CD4-positive, alpha-beta T cell (primary cell): ENCODE measurements around the gene MINDY3. TPM values are rescaled to one million over a fixed set of nuclear protein-coding genes. Genes with fewer than 3 reads are reported as not detected.
A peak's percentile ranks its signal among the peaks of the same experiment; 100 is the strongest.

ENCODE experiments used
- ATAC-seq: fragments of 200-7000 bp; cut with Tn5 transposase; one replicate; pipeline ENCODE4 v1.10.0; 2022; ENCODE audit warnings: mild to moderate bottlenecking; ENCODE audit not compliant: poor library complexity
- CTCF ChIA-PET: fragments of 350-600 bp; sonication (Branson Sonifier 250); formaldehyde crosslinking; loops from one replicate; lab custom pipeline; 2021; ENCODE audit warnings: antibody characterized with exemption, inconsistent platforms; lab: Charles Lee
- POLR2A ChIA-PET: fragments of 350-600 bp; sonication (Branson Sonifier 250); formaldehyde crosslinking; loops from one replicate; lab custom pipeline; 2021; ENCODE audit warnings: antibody characterized with exemption, inconsistent platforms; lab: Charles Lee
- DNase-seq, 14 experiments: peaks; one replicate each; pipeline ENCODE4 v3.0.0-alpha.2; 2013 to 2020; ENCODE audit warnings: mixed read lengths in 2 of 14
- H3K27ac ChIP-seq, 2 donors: one replicate each; pipeline versions ENCODE4 v1.5.1 to v1.7.0; 2013; ENCODE audit warnings: low read length in 2 of 2, low read depth in 1 of 2, mild to moderate bottlenecking in 1 of 2
- H3K27me3 ChIP-seq, 2 experiments: 1 replicate in 1 of 2; 2 replicates in 1 of 2; pipeline versions ENCODE4 v1.6.1 to v1.7.0; 2013; ENCODE audit warnings: low read length in 2 of 2, control low read depth in 1 of 2, mild to moderate bottlenecking in 1 of 2, moderate library complexity in 1 of 2; ENCODE audit not compliant: insufficient read depth in 2 of 2, control insufficient read depth in 1 of 2
- H3K36me3 ChIP-seq: one replicate; pipeline ENCODE4 v1.6.1; 2013; ENCODE audit warnings: low read length, control low read depth; ENCODE audit not compliant: insufficient read depth
- H3K4me1 ChIP-seq: one replicate; pipeline ENCODE4 v1.6.1; 2013; ENCODE audit warnings: low read length, control low read depth; ENCODE audit not compliant: insufficient read depth
- H3K4me3 ChIP-seq: one replicate; pipeline ENCODE4 v1.5.1; 2013; ENCODE audit warnings: mild to moderate bottlenecking, low read length, moderate library complexity
- H3K9me3 ChIP-seq, 2 experiments: 1 replicate in 1 of 2; 2 replicates in 1 of 2; pipeline versions ENCODE4 v1.6.1 to v1.7.0; 2013; ENCODE audit warnings: low read length in 2 of 2, mild to moderate bottlenecking in 2 of 2, control low read depth in 1 of 2, moderate library complexity in 1 of 2; ENCODE audit not compliant: control insufficient read depth in 1 of 2, insufficient read depth in 1 of 2
- H3K27ac Mint-ChIP-seq: one replicate; pipeline ENCODE4 v1.8.0; 2020; ENCODE audit warnings: mixed read lengths
- H3K27me3 Mint-ChIP-seq: one replicate; pipeline ENCODE4 v1.8.0; 2021; ENCODE audit warnings: mixed read lengths
- H3K36me3 Mint-ChIP-seq: one replicate; pipeline ENCODE4 v1.8.0; 2021; ENCODE audit warnings: low read depth, mixed read lengths
- H3K4me1 Mint-ChIP-seq: one replicate; pipeline ENCODE4 v1.8.0; 2021; ENCODE audit warnings: low read depth, mixed read lengths
- H3K4me3 Mint-ChIP-seq: one replicate; pipeline ENCODE4 v1.8.0; 2020; ENCODE audit warnings: mild to moderate bottlenecking, mixed read lengths
- H3K9me3 Mint-ChIP-seq: one replicate; pipeline ENCODE4 v1.8.0; 2020; ENCODE audit warnings: mixed read lengths
- intact Hi-C, 2 experiments: fragments of 100-400 bp; cut with DNase I in 1 of 2; cut with micrococcal nuclease in 1 of 2; formaldehyde crosslinking; loops; one replicate each; pipeline versions ENCODE4 v1.15.1 to v1.9.0; 2023 to 2025; cut with DNase I, micrococcal nuclease
- total RNA-seq, 174 experiments: library from RNA in 2 of 174; stranded (reverse) in 2 of 174; gene quantifications; one replicate each; pipeline ENCODE4 v1.2.3 and lab custom pipeline; 2021 to 2026
- TF ChIP-seq, protein P1 (sequence below): fragments of 200-600 bp; IDR thresholded peaks from one replicate; pipeline ENCODE4 v1.8.0; 2022; ENCODE audit warnings: antibody characterized with exemption, mild to moderate bottlenecking

MINDY3 gene
- total RNA-seq, 2 experiments from 2014 or later = 39.8 to 40.6 TPM

DNA sequence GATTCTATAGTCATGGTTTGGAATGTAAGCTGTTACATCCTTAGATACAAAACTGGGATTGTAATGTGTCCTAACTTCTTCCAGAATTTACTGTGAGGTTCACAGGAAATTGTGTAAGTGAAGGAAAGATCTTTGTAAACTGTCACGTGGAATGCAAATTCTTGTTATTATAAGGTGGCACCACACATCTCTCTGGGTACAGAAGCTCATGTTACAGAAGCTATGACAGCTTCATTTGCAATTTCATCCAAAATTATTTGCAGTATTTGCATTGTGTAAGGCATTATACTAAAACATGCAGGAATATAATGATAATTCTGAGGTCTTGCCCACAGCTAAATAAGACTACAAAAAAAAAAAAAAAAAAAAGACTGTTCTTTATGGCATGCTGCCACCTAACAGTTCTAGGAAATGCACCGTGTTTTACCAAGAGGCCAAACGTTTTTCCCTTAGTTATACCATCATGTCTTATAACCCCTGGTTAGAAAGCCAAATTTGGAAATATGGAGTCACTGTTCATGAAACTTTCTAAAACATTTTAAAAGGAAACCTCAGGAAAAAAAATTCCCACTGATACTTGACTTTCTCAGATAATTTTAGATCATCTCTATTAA is 17.6 kb downstream of the MINDY3 start:
- peaks cover 29% of the 10 kb centered on the region for H3K4me1 Mint-ChIP-seq
- ChIA-PET CTCF (interaction anchor here (0.7 kb wide), 1 partner anchor 48 kb away, joined by 3 read pairs; no protein-coding TSS in a partner anchor), POLR2A (interaction anchor here (1.5 kb wide), 1 partner anchor 18 kb away, joined by 6 read pairs; the partner anchor contains the start of gene MINDY3)
- TF ChIP-seq, protein P1, sequence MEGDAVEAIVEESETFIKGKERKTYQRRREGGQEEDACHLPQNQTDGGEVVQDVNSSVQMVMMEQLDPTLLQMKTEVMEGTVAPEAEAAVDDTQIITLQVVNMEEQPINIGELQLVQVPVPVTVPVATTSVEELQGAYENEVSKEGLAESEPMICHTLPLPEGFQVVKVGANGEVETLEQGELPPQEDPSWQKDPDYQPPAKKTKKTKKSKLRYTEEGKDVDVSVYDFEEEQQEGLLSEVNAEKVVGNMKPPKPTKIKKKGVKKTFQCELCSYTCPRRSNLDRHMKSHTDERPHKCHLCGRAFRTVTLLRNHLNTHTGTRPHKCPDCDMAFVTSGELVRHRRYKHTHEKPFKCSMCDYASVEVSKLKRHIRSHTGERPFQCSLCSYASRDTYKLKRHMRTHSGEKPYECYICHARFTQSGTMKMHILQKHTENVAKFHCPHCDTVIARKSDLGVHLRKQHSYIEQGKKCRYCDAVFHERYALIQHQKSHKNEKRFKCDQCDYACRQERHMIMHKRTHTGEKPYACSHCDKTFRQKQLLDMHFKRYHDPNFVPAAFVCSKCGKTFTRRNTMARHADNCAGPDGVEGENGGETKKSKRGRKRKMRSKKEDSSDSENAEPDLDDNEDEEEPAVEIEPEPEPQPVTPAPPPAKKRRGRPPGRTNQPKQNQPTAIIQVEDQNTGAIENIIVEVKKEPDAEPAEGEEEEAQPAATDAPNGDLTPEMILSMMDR = no peak
- no peaks in the 10 kb centered on the region for H3K9me3 Mint-ChIP-seq
- peaks cover 42% of the 10 kb centered on the region for H3K36me3 Mint-ChIP-seq
- H3K4me3 Mint-ChIP-seq = no peak overlapping the region
- no peaks in the 10 kb centered on the region for H3K4me1 ChIP-seq
- intact Hi-C loops = no loop called here
- no peak overlapping the region for H3K4me3 ChIP-seq
- H3K27ac Mint-ChIP-seq = peak overlapping the region; percentile 49
- no peaks in the 10 kb centered on the region for H3K27me3 Mint-ChIP-seq
- H3K27me3 ChIP-seq = no peaks in the 10 kb centered on the region
- DNase-seq (no peak), ATAC-seq (no peak)
- H3K9me3 ChIP-seq = no peaks in the 10 kb centered on the region
- peaks cover 12% of the 10 kb centered on the region for H3K36me3 ChIP-seq
- no peak overlapping the region for H3K27ac ChIP-seq

DNA sequence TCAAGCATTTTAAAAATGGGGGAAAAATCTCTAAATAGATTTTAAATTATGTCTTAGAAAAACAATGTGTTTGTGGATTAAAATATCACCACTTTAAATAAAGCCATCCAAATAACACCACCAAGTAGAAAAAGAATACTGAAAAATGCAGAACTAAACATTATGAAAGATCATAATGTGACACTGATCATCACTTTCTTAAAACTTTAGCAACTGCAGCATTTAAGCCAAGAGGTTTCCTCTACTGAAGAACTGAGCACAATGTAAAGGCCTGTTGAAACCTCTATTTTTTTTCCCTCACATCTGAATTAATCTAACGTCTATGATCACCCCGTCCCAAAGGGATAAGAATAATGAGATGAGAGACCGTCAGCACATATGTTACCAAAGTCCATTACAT is 18.6 kb downstream of the MINDY3 start:
- Mint-ChIP-seq H3K27me3 (no peaks in the 10 kb centered on the region), H3K4me3 (no peak overlapping the region), H3K27ac (no peak overlapping the region), H3K4me1 (peaks cover 26% of the 10 kb centered on the region), H3K36me3 (peaks cover 39% of the 10 kb centered on the region), H3K9me3 (no peaks in the 10 kb centered on the region)
- CTCF ChIA-PET = no interaction called here
- peaks cover 12% of the 10 kb centered on the region for H3K36me3 ChIP-seq
- TF ChIP-seq, protein P1 = no peak
- no peaks in the 10 kb centered on the region for H3K9me3 ChIP-seq
- H3K27me3 ChIP-seq = no peaks in the 10 kb centered on the region
- POLR2A ChIA-PET = no interaction called here
- ATAC-seq (no peak), DNase-seq (no peak)
- H3K4me1 ChIP-seq = no peaks in the 10 kb centered on the region
- intact Hi-C loops = no loop called here
- H3K27ac ChIP-seq = no peak overlapping the region
- H3K4me3 ChIP-seq = no peak overlapping the region

DNA sequence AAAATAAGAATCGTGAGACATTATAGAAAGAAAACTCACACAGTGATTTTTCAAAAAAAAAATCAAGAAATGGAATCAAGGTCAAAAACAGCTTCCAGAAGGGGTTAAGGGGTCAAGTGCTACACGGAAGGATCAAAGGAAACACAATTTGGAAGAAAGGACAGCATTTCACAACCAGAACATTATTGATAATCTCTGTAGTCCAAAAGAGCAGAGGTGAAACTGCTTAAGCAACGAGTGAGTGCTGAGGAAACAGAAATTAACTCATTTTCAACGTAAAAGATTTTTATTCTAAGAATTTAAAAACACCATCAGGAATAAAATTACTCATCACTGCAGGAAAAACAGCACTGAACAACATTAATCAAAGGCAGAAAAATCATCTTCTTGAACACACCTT is 23.5 kb downstream of the MINDY3 start:
- Mint-ChIP-seq H3K4me3 (no peak overlapping the region), H3K27ac (no peak overlapping the region), H3K36me3 (peaks cover 42% of the 10 kb centered on the region), H3K9me3 (no peaks in the 10 kb centered on the region), H3K4me1 (peaks cover 11% of the 10 kb centered on the region), H3K27me3 (no peaks in the 10 kb centered on the region)
- Histone ChIP-seq H3K4me1 (peaks cover 3% of the 10 kb centered on the region), H3K27me3 (no peaks in the 10 kb centered on the region), H3K4me3 (no peak overlapping the region), H3K36me3 (peaks cover 19% of the 10 kb centered on the region), H3K9me3 (no peaks in the 10 kb centered on the region), H3K27ac (no peak overlapping the region)
- DNase-seq (no peak), ATAC-seq (no peak)
- POLR2A ChIA-PET = no interaction called here
- CTCF ChIA-PET = no interaction called here
- TF ChIP-seq, protein P1 = no peak
- intact Hi-C loops = no loop called here
